ENCODE results near the gene PTGER2. TPM values are rescaled to one million over a fixed set of nuclear protein-coding genes. Genes with fewer than 3 reads are reported as not detected.

The PTGER2 gene
- total RNA-seq, 1 donor from 2014 or later, result 0.33 TPM

GRCh38 chr14:52369305-52369801, 55.2 kb downstream of the PTGER2 start:
- ATAC-seq, result no peak
- no peak for DNase-seq (ENCODE audit: low spot score)

GRCh38 chr14:52370406-52370935, 56.4 kb downstream of the PTGER2 start:
- DNase-seq (ENCODE audit: low spot score), result no peak
- no peak for ATAC-seq

GRCh38 chr14:52377940-52378339, 63.8 kb downstream of the PTGER2 start:
- ATAC-seq (no peak), DNase-seq (ENCODE audit: low spot score) (no peak)

Other genes starting within 250 kb of the PTGER2 start
- gene NID2, start 245.3 kb upstream of the PTGER2 start, total RNA-seq, result 2.6 TPM
- gene PTGDR, start 46.6 kb upstream of the PTGER2 start, total RNA-seq, result 0.15 TPM
- 2.9 TPM for gene TXNDC16, start 238.2 kb downstream of the PTGER2 start, total RNA-seq
- gene GPR137C, start 238.5 kb downstream of the PTGER2 start, total RNA-seq, result 0.23 TPM

Measured in left lobe of liver (tissue), 2 donors.